Measurements from ENCODE around the gene RECK. TPM values are rescaled to one million over a fixed set of nuclear protein-coding genes. Genes with fewer than 3 reads are reported as not detected.

Gene RECK
- total RNA-seq, 1 donor from 2014 or later, result 5.3 TPM

DNA sequence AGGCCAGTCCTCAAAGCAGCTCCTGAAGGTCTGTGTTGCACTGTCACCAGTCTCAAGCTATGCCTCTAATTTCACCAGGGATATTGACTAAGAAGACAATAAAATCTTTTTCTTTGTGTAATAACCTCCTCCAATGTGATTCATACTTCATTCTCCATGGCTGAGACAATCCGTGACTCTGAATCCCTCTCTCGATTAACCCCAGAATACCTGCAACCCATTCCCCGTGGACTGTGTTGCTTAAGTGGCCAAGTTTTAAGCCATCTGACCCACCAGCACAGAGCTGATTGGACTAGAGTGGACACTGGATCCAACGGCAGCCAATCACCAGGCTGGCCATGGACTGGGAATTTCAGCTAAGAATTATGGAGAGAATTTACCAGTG is 127.1 kb downstream of the RECK start:
- H3K36me3 Mint-ChIP-seq (ENCODE audit: low read depth), result peaks cover 17% of the 10 kb centered on the region
- H3K9me3 Mint-ChIP-seq, result no peaks in the 10 kb centered on the region
- H3K27ac Mint-ChIP-seq, result no peak overlapping the region
- no peak for DNase-seq (ENCODE audit: low spot score)
- intact Hi-C loops (cut with micrococcal nuclease), result no loop called here
- H3K4me3 Mint-ChIP-seq (ENCODE audit: low read depth), result no peak overlapping the region
- peaks cover 2% of the 10 kb centered on the region for H3K27me3 Mint-ChIP-seq (ENCODE audit: low read depth)
- H3K4me1 Mint-ChIP-seq (ENCODE audit: low read depth), result peaks cover 5% of the 10 kb centered on the region

DNA sequence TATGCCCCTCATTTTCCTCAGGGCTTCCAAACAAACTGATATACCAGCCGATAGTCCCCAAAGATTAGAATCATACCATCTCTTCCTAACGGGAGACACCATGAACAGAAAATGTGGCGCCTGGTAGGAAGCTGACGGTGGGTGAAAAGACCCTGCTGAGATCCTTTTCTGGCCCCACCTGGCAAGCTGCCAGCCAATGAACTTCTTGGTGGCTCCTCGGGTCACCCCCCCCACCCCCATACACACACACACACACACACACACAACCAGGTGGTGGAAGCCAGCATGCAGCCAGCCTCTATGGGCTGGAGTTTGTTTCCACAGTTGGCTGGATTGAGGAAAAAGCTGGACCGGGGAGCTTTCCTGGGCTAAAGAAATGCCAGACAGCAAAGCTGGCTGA is 127.7 kb downstream of the RECK start:
- Mint-ChIP-seq H3K4me3 (ENCODE audit: low read depth) (no peak overlapping the region), H3K27me3 (ENCODE audit: low read depth) (peaks cover 2% of the 10 kb centered on the region), H3K4me1 (ENCODE audit: low read depth) (peaks cover 5% of the 10 kb centered on the region), H3K9me3 (no peaks in the 10 kb centered on the region), H3K36me3 (ENCODE audit: low read depth) (peaks cover 11% of the 10 kb centered on the region), H3K27ac (no peak overlapping the region)
- intact Hi-C loops (cut with micrococcal nuclease), result no loop called here
- DNase-seq (ENCODE audit: low spot score), result no peak

DNA sequence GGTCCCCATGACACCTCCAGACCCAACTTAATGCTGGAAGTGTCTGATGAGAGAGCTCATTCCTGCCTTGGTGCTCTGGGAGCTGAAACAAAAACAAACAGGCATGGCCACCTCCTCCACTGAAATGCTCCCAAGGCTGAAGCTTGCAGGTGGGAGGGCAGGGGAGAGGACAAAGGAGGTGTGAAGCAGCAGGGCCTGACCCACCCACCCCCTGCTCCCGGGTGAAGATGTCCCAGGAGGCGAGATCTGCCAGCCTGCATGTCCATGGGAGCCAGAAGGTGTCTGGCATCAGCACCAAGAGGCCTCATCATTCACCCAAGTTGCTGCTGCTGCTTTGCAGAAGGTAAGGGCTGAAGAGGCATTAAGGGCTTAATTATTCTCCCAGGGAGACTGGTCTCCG is 128.3 kb downstream of the RECK start:
- intact Hi-C loops (cut with micrococcal nuclease), result loop anchor here (5.0 kb wide), 1 partner anchor 33 kb away; no protein-coding TSS in a partner anchor
- H3K36me3 Mint-ChIP-seq (ENCODE audit: low read depth), result peaks cover 8% of the 10 kb centered on the region
- no peak for DNase-seq (ENCODE audit: low spot score)
- H3K9me3 Mint-ChIP-seq, result no peaks in the 10 kb centered on the region
- H3K27ac Mint-ChIP-seq, result no peak overlapping the region
- peak overlapping the region; percentile 18 for H3K4me3 Mint-ChIP-seq (ENCODE audit: low read depth)
- peaks cover 5% of the 10 kb centered on the region for H3K4me1 Mint-ChIP-seq (ENCODE audit: low read depth)
- H3K27me3 Mint-ChIP-seq (ENCODE audit: low read depth), result peaks cover 2% of the 10 kb centered on the region

DNA sequence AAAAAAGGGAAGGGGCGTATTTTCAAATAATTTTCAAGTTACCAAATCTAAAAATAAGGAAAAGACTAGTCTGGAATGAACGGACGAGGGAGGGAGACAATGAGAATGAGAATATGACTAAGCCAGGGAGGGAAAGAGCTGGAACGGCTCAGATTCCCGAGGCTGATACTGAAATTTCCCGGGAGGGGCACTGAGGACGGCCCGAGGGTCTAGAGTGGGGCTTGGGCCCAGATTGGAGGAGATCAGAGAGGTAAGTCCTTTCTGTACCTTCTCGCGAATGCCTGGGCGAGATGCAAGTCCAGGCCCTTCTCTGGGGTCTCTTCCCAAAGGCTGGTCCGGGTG is 129.1 kb downstream of the RECK start:
- no peak overlapping the region for H3K27ac Mint-ChIP-seq
- DNase-seq (ENCODE audit: low spot score), result no peak
- intact Hi-C loops (cut with micrococcal nuclease), result loop anchor here (1.0 to 5.0 kb wide), 2 partner anchors 33 to 62 kb away; no protein-coding TSS in a partner anchor
- peaks cover 5% of the 10 kb centered on the region for H3K4me1 Mint-ChIP-seq (ENCODE audit: low read depth)
- peak overlapping the region; percentile 18 for H3K4me3 Mint-ChIP-seq (ENCODE audit: low read depth)
- peaks cover 3% of the 10 kb centered on the region for H3K36me3 Mint-ChIP-seq (ENCODE audit: low read depth)
- H3K27me3 Mint-ChIP-seq (ENCODE audit: low read depth), result peaks cover 5% of the 10 kb centered on the region
- H3K9me3 Mint-ChIP-seq, result no peaks in the 10 kb centered on the region

DNA sequence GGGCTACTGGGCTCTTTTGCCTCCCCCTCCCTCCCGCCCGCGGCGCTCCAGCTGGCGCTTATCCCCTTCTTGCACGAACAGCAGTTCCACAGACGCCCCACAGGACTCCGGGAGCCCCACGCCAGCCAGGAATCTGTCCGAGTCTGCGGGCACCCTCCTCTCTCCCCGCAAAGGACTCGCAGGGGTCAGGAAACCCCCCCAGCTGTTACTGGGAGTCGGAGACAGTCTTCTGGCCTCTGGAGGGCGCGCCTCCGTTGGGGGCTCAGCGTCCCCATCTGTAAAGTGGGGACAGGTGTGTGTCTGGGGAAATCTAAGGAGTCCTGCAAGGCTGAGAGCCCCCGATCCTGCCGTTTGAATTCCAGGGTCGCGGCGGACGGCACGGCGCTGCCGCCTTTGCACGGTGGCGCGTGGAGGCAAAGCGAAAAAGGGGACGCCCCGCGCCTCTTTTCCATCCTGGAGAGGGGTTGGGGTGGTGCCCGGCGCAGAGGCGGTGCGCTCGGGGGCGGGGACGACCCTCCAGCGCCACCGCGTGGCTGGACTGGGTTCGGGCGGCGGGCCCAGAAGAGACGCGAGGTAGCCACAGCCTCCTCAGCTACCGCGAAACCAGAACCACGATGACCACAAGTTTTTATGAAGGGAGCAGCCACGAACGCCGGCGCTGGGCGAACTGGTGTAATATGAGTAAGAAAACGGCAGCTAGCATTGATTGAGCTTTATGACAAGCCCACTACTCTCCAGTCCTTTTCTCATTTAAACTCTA is 129.6 kb downstream of the RECK start:
- H3K9me3 Mint-ChIP-seq, result no peaks in the 10 kb centered on the region
- H3K36me3 Mint-ChIP-seq (ENCODE audit: low read depth), result peaks cover 3% of the 10 kb centered on the region
- peaks cover 7% of the 10 kb centered on the region for H3K27me3 Mint-ChIP-seq (ENCODE audit: low read depth)
- H3K27ac Mint-ChIP-seq, result no peak overlapping the region
- H3K4me1 Mint-ChIP-seq (ENCODE audit: low read depth), result peaks cover 5% of the 10 kb centered on the region
- intact Hi-C loops (cut with micrococcal nuclease), result loop anchor here (1.0 to 5.0 kb wide), 2 partner anchors 34 to 63 kb away; no protein-coding TSS in a partner anchor
- DNase-seq (ENCODE audit: low spot score), result peak; percentile 81
- H3K4me3 Mint-ChIP-seq (ENCODE audit: low read depth), result peak overlapping the region; percentile 72

GRCh38 chr9:36169166-36169565 is 132.5 kb downstream of the RECK start, which contains the start of gene CCIN:
TSS of gene CCIN (plus strand) at chr9:36169388. CDS start at chr9:36169503, 115 bp downstream.
- no peaks in the 10 kb centered on the region for H3K36me3 Mint-ChIP-seq (ENCODE audit: low read depth)

DNA sequence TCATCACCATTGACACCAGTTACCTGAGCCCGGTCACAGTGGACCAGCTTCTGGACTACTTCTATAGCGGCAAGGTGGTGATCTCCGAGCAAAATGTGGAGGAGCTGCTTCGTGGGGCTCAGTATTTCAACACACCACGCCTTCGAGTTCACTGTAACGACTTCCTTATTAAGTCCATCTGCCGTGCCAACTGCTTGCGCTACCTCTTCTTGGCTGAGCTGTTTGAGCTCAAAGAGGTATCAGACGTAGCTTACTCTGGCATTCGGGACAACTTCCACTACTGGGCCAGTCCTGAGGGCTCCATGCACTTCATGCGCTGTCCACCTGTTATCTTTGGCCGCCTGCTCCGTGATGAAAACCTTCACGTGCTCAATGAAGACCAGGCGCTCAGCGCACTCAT is 133.0 kb downstream of the RECK start:
- no peak for DNase-seq (ENCODE audit: low spot score)
- peaks cover 4% of the 10 kb centered on the region for H3K4me1 Mint-ChIP-seq (ENCODE audit: low read depth)
- no peaks in the 10 kb centered on the region for H3K9me3 Mint-ChIP-seq
- intact Hi-C loops (cut with micrococcal nuclease), result loop anchor here (5.0 kb wide), 1 partner anchor 37 kb away; no protein-coding TSS in a partner anchor
- H3K27me3 Mint-ChIP-seq (ENCODE audit: low read depth), result peaks cover 7% of the 10 kb centered on the region
- no peak overlapping the region for H3K4me3 Mint-ChIP-seq (ENCODE audit: low read depth)
- H3K36me3 Mint-ChIP-seq (ENCODE audit: low read depth), result no peaks in the 10 kb centered on the region
- H3K27ac Mint-ChIP-seq, result no peak overlapping the region

More at GRCh38 chr9:36169166-36169565, 132.5 kb downstream of the RECK start, which contains the start of gene CCIN:
- intact Hi-C loops (cut with micrococcal nuclease), result loop anchor here (5.0 kb wide), 1 partner anchor 37 kb away; no protein-coding TSS in a partner anchor
- Mint-ChIP-seq H3K9me3 (no peaks in the 10 kb centered on the region), H3K4me1 (ENCODE audit: low read depth) (peaks cover 5% of the 10 kb centered on the region), H3K4me3 (ENCODE audit: low read depth) (no peak within 1 kb of the TSS), H3K27me3 (ENCODE audit: low read depth) (peaks cover 7% of the 10 kb centered on the region), H3K27ac (no peak within 1 kb of the TSS)
- no peak for DNase-seq (ENCODE audit: low spot score)

GRCh38 chr9:36170531-36170930 is 133.8 kb downstream of the RECK start:
- DNase-seq (ENCODE audit: low spot score), result no peak
- intact Hi-C loops (cut with micrococcal nuclease), result no loop called here
- Mint-ChIP-seq H3K4me3 (ENCODE audit: low read depth) (no peak overlapping the region), H3K9me3 (no peaks in the 10 kb centered on the region), H3K27ac (no peak overlapping the region), H3K36me3 (ENCODE audit: low read depth) (no peaks in the 10 kb centered on the region), H3K27me3 (ENCODE audit: low read depth) (peaks cover 8% of the 10 kb centered on the region), H3K4me1 (ENCODE audit: low read depth) (peaks cover 2% of the 10 kb centered on the region)

DNA sequence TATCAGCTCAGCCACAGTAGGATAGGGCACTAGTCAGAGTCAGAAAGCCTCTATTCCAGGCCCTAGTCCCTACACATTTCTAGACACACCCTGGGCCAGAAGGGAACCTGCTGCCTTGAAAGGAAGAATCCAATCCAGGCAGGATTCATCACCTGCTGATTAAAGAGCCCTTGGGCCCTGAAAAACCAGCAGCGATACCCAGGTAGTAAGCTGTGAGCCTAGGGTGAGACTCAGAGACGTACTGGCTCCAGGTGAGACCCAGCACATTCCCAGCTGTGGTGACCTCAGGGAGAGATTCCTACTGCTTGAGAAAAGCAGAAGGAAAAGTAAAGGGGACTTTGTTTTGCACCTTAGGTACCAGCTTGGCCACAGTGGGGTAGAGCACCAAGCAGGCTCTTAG is 137.1 kb downstream of the RECK start:
- H3K36me3 Mint-ChIP-seq (ENCODE audit: low read depth), result no peaks in the 10 kb centered on the region
- H3K4me1 Mint-ChIP-seq (ENCODE audit: low read depth), result peaks cover 3% of the 10 kb centered on the region
- no peak overlapping the region for H3K4me3 Mint-ChIP-seq (ENCODE audit: low read depth)
- no peak for DNase-seq (ENCODE audit: low spot score)
- intact Hi-C loops (cut with micrococcal nuclease), result no loop called here
- no peak overlapping the region for H3K27ac Mint-ChIP-seq
- H3K9me3 Mint-ChIP-seq, result no peaks in the 10 kb centered on the region
- H3K27me3 Mint-ChIP-seq (ENCODE audit: low read depth), result peaks cover 11% of the 10 kb centered on the region

Other genes with a start within 250 kb of the RECK start
- 10.4 and 12.0 TPM in 2 replicates for gene NPR2, start 245.3 kb upstream of the RECK start, total RNA-seq
- gene SPAG8, start 224.7 kb upstream of the RECK start, total RNA-seq, result 0.82 and 1.5 TPM in 2 replicates
- gene HINT2, start 221.9 kb upstream of the RECK start, total RNA-seq, result 49.4 and 49.7 TPM in 2 replicates
- not detected in 2 replicates for gene FAM221B, start 208.2 kb upstream of the RECK start, total RNA-seq
- 3.0 and 3.4 TPM in 2 replicates for gene TMEM8B, start 207.7 kb upstream of the RECK start, total RNA-seq
- not detected in 2 replicates for gene OR13J1, start 166.5 kb upstream of the RECK start, total RNA-seq
- not detected in 2 replicates for gene HRCT1, start 130.7 kb upstream of the RECK start, total RNA-seq
- gene SPAAR, start 127.4 kb upstream of the RECK start, total RNA-seq, result not detected in 2 replicates
- gene OR2S2, start 78.8 kb upstream of the RECK start, total RNA-seq, result not detected in 2 replicates
- 28.8 and 30.1 TPM in 2 replicates for gene GLIPR2, start 99.8 kb downstream of the RECK start, total RNA-seq
- not detected in 2 replicates for gene CCIN, start 132.5 kb downstream of the RECK start, total RNA-seq
- 160 and 161 TPM in 2 replicates for gene CLTA, start 154.0 kb downstream of the RECK start, total RNA-seq
- 27.7 and 28.5 TPM in 2 replicates for gene GNE, start 221.5 kb downstream of the RECK start, total RNA-seq